ENCODE measurements around the gene DUSP1.

DNA sequence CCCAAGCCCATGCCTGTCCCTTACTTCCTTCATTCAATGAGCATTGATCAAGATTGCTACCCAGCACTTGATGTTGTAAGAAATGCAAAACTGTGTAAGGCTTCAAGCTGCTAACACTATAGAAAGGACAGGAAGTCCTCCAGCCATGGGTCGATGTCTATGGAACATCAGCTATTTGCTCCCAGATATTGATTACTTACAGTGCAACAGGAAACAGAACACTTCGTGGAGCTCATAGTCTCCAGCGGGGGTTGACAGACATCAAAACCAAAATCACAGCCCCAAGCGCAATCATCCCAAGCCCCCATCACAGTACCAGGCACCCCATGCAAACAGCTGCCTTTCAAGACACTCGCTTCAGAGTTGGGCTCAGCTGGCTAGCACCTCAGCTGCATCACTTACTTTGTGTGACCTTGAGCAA, 26.8 kb upstream of the DUSP1 start:
- TF ChIP-seq, protein P1, sequence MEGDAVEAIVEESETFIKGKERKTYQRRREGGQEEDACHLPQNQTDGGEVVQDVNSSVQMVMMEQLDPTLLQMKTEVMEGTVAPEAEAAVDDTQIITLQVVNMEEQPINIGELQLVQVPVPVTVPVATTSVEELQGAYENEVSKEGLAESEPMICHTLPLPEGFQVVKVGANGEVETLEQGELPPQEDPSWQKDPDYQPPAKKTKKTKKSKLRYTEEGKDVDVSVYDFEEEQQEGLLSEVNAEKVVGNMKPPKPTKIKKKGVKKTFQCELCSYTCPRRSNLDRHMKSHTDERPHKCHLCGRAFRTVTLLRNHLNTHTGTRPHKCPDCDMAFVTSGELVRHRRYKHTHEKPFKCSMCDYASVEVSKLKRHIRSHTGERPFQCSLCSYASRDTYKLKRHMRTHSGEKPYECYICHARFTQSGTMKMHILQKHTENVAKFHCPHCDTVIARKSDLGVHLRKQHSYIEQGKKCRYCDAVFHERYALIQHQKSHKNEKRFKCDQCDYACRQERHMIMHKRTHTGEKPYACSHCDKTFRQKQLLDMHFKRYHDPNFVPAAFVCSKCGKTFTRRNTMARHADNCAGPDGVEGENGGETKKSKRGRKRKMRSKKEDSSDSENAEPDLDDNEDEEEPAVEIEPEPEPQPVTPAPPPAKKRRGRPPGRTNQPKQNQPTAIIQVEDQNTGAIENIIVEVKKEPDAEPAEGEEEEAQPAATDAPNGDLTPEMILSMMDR (IDR thresholded peaks at IDR 0.05), result no peak
- TF ChIP-seq POLR2A (IDR thresholded peaks at IDR 0.05) (no peak), POLR2AphosphoS5 (IDR thresholded peaks at IDR 0.05) (no peak)

All from gastroesophageal sphincter (tissue), 3 donors.